ENCODE measurements around the gene RHCE.
"Not testable (repeated sequence)": the region's sequence is repeated elsewhere in the genome, so short reads cannot be mapped to it uniquely, and the experiment has no call there.

The RHCE gene

GRCh38 chr1:25398079-25398478 lies 22.5 kb downstream of the RHCE start:
- DNase-seq (ENCODE audit: low read depth in 2 of 2) = not testable (repeated sequence)

- not testable (repeated sequence) for DNase-seq (ENCODE audit: low read depth in 2 of 2)
These were observed 23.1 kb downstream of the RHCE start for GRCh38 chr1:25397549-25397948.

- DNase-seq (ENCODE audit: low read depth in 2 of 2) = no peak
These were observed 27.8 kb downstream of the RHCE start for GRCh38 chr1:25392841-25393240.

GRCh38 chr1:25389721-25390120 lies 30.9 kb downstream of the RHCE start:
- not testable (repeated sequence) for DNase-seq (ENCODE audit: low read depth in 2 of 2)

- not testable (repeated sequence) for DNase-seq (ENCODE audit: low read depth in 2 of 2)
These were observed 31.9 kb downstream of the RHCE start for GRCh38 chr1:25388691-25389090.

- not testable (repeated sequence) for DNase-seq (ENCODE audit: low read depth in 2 of 2)
These were observed 33.5 kb downstream of the RHCE start for GRCh38 chr1:25387096-25387495.

GRCh38 chr1:25383875-25384274 lies 36.8 kb downstream of the RHCE start:
- not testable (repeated sequence) for DNase-seq (ENCODE audit: low read depth in 2 of 2)

- DNase-seq (ENCODE audit: low read depth in 2 of 2) = not testable (repeated sequence)
These were observed 37.5 kb downstream of the RHCE start for GRCh38 chr1:25383090-25383489.

- not testable (repeated sequence) for DNase-seq (ENCODE audit: low read depth in 2 of 2)
These were observed 38.1 kb downstream of the RHCE start for GRCh38 chr1:25382543-25382942.

GRCh38 chr1:25378367-25378766 lies 42.3 kb downstream of the RHCE start:
- DNase-seq (ENCODE audit: low read depth in 2 of 2) = not testable (repeated sequence)

- DNase-seq (ENCODE audit: low read depth in 2 of 2) = not testable (repeated sequence)
These were observed 48.9 kb downstream of the RHCE start for GRCh38 chr1:25371757-25372156.

- not testable (repeated sequence) for DNase-seq (ENCODE audit: low read depth in 2 of 2)
These were observed 50.8 kb downstream of the RHCE start for GRCh38 chr1:25369691-25370271.

- DNase-seq (ENCODE audit: low read depth in 2 of 2) = no peak
These were observed 51.4 kb downstream of the RHCE start for GRCh38 chr1:25369241-25369640.

GRCh38 chr1:25362634-25363559 lies 57.7 kb downstream of the RHCE start:
- not testable (repeated sequence) for DNase-seq (ENCODE audit: low read depth in 2 of 2)

- no peak for DNase-seq (ENCODE audit: low read depth in 2 of 2)
These were observed 58.7 kb downstream of the RHCE start for GRCh38 chr1:25361901-25362300.

GRCh38 chr1:25360596-25361581 lies 59.7 kb downstream of the RHCE start:
- DNase-seq (ENCODE audit: low read depth in 2 of 2) = no peak

- no peak for DNase-seq (ENCODE audit: low read depth in 2 of 2)
These were observed 63.8 kb downstream of the RHCE start for GRCh38 chr1:25356848-25357247.

GRCh38 chr1:25356441-25356840 lies 64.2 kb downstream of the RHCE start:
- DNase-seq (ENCODE audit: low read depth in 2 of 2) = no peak

GRCh38 chr1:25355841-25356395 lies 64.7 kb downstream of the RHCE start:
- no peak for DNase-seq (ENCODE audit: low read depth in 2 of 2)

GRCh38 chr1:25349606-25350005 lies 71.0 kb downstream of the RHCE start:
- DNase-seq (ENCODE audit: low read depth in 2 of 2) = no peak

- no peak for DNase-seq (ENCODE audit: low read depth in 2 of 2)
These were observed 73.1 kb downstream of the RHCE start for GRCh38 chr1:25347556-25347955.
